GM12875 (cell line): Measurements from ENCODE around the gene ZCCHC2.

Source experiments
- H3K4me3 ChIP-seq: one replicate; pipeline ENCODE4 v1.5.1; 2011; ENCODE audit warnings: low read depth, low read length, control low read depth
- TF ChIP-seq, protein P1 (sequence below): IDR thresholded peaks from 2 replicates; pipeline ENCODE4 v1.5.1; 2011; ENCODE audit warnings: low read depth, mild to moderate bottlenecking, control low read depth, inconsistent platforms, low read length, moderate library complexity, borderline replicate concordance; ENCODE audit not compliant: insufficient read depth

The ZCCHC2 gene

DNA sequence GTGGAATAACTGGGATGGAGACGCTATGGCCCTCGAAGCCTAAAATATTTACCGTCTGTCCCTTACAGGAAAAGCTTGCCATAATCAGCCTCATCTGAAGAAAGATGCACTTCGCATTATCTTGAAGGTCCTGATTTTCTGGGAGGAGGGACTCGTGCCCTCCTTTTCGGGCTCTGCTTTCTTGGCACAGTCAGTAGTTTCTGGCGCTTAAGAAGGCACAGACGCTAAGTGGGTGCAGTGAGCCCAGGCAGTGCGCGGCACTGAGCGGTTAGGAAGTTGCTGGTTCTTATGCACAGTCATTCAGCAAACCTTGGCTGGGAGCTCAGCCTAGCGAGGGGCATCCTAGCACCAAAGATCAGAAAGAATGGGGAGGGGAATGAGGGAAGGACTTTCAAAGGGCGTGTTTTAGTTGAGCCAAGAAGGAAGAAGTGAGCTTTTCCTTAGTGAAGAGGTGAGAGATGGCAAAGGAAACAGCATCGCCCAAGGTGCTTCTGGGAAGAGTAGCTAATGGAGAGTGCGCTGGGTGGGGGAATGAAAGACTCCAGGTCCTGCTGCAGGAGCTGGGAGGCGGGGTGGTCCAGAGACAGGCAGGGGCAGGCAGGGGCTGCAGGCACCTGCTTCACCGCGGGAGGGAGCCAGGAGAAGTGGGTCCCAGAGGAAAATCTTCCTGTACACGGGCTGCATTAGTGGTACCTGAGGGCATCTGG lies 64.1 kb downstream of the ZCCHC2 start:
- no peak overlapping the region for H3K4me3 ChIP-seq
- TF ChIP-seq, protein P1, sequence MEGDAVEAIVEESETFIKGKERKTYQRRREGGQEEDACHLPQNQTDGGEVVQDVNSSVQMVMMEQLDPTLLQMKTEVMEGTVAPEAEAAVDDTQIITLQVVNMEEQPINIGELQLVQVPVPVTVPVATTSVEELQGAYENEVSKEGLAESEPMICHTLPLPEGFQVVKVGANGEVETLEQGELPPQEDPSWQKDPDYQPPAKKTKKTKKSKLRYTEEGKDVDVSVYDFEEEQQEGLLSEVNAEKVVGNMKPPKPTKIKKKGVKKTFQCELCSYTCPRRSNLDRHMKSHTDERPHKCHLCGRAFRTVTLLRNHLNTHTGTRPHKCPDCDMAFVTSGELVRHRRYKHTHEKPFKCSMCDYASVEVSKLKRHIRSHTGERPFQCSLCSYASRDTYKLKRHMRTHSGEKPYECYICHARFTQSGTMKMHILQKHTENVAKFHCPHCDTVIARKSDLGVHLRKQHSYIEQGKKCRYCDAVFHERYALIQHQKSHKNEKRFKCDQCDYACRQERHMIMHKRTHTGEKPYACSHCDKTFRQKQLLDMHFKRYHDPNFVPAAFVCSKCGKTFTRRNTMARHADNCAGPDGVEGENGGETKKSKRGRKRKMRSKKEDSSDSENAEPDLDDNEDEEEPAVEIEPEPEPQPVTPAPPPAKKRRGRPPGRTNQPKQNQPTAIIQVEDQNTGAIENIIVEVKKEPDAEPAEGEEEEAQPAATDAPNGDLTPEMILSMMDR, result no peak

DNA sequence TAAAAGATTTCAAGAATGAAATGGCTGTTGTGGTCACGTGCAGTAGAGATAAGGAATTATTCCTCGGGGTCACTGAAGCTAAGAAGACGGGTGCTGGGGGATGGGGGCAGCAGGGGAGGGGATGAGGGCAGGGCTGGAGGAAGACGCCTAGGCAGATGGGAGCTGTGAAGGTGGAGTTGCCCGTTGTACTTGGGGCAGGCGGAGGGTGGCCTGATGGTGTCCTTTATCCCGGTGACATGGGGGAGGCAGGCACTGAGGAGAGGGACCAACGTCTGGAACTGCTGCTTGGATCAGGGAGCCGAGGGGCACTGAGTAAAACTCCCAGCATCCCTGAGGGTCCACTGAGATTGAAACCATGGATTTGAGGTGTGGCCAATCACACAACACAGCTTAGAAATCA lies 64.9 kb downstream of the ZCCHC2 start:
- no peak overlapping the region for H3K4me3 ChIP-seq
- TF ChIP-seq, protein P1, result no peak

DNA sequence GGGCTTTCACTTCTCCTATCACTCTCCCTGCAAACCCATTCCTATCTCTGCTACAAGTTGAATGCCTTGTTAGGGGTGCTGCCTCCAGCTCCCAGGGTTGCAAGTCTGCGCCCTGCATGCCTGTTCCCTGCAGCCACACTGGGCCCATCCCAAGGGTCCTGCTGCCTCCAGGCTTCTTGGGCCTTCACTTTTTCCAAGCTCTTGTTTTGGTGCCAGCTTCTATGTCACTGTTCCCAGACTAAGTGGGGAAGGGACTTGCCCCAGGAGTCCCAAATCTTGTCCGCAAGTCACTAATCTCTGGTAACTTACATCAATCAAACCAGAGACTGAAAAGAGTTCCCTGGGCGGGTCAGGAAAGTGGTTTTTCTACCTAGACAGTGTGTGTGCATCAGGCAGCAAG lies 65.4 kb downstream of the ZCCHC2 start:
- no peak overlapping the region for H3K4me3 ChIP-seq
- TF ChIP-seq, protein P1, result no peak

DNA sequence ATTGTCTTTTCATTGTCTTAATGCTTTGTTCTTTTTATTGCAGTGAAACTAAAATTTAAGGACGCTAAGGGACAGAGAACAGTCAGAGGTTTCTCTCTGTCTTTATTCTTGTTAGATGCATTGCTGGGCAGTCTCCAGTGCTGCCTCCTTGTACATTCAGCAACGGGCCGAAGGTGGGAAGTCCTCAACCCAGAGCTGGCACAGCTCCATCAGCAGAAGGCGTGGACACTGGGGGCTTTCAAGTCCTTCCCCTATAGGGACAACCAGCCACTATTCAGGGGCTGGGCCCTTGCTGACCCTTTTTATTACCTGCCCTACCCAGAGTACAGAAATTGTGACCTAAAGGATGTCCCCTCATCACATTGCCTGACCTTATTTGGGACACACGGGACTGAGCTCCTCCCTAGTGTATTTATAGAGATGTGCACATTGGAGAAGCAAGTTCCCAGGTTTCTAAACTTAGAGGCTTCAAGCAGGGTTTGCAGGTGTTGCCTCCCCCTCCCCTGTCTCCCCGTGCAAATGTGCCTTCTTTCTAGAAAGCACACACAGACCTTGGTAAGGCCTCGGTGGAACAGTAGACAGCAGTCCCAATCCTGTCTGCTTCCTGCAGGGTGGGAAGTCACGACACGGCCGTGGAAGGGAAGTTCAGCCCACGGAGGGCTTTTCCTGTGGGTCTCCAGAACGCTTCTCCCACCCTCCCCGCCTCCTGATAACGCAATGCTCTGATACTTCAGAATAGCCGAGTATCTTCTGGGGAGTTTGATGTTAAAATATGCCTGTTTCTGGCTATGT lies 68.2 kb downstream of the ZCCHC2 start:
- no peak overlapping the region for H3K4me3 ChIP-seq
- TF ChIP-seq, protein P1, result no peak

DNA sequence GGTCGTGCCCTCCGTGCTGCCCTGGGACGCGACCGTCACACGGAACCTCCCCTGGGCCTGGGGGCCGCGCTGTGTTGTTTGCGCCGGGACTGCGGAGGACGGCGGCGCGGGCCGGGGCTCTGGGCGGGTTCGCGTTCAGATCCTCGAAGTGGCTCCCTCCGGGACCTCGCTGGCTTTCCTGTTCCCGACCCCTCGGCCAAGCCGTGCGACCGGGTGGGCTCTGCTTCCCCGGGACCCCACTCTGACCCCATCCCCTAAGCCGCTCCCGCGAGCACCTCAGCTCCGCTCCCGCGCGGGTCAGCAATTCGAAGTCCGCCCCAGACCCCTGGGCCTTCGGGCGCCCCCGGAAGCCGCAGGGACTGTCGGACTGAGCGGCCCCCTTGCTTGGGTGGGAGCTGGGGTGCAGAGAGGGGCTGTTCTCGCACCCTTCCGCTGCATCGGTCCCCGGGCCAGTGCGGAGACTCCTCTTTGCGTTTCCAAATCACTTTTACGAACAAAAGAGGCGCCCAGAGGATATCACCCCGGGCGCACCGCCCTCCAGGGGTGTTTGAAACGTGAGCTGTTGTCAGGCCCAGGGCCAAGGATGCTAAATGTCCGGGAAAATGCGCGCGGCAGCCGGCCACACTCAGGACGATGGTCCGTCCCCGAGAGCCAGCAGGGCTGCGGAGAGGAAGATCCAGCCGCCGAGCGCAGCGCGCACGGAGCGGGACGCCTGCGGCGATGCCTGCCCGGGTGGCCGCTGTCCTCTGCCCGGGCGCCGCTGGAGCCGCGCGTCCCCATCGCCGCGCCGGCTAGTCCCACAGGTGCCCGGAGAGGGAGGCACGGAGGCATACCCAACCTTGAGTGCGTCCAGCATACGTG lies 73.5 kb downstream of the ZCCHC2 start:
- TF ChIP-seq, protein P1, result no peak

DNA sequence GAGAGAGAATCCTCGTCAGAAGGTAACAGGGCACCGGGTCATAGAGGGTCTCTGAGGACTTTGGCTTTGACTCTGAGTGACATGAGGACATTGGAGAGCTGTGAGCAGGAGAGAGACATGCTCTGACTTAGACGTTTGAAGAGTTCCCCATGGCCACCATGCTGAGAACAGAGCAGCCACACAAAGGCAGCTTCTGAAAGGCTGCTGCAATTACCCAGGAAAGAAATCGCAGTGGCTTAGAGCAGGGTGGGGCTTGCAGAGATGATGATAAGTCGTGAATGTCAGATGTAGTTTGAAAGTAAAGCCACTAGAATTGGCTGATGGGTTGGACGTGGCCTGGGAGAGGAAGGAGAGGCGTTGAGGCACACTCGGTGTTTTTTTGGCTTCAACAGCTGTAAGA lies 79.0 kb downstream of the ZCCHC2 start:
- H3K4me3 ChIP-seq, result no peak overlapping the region
- TF ChIP-seq, protein P1, result no peak

More for the DNA sequence above, 73.5 kb downstream of the ZCCHC2 start:
- no peak overlapping the region for H3K4me3 ChIP-seq
